GM18505 (cell line): ENCODE measurements around the gene SOX1.

Source experiments
- ATAC-seq: cut with Tn5 transposase; IDR thresholded peaks from one replicate; pipeline ENCODE4 v1.9.1; 2021; ENCODE audit not compliant: unreplicated experiment
- POLR2A ChIP-seq: IDR thresholded peaks from 4 replicates; pipeline ENCODE4 v1.6.1; 2011; ENCODE audit warnings: borderline replicate concordance; ENCODE audit not compliant: insufficient read depth, insufficient read length; ENCODE audit errors: extremely low read depth

The SOX1 gene

GRCh38 chr13:112055036-112055914, 11.7 kb upstream of the SOX1 start:
- TF ChIP-seq POLR2A: no peak
- no peak for ATAC-seq

GRCh38 chr13:112055915-112056269, 11.1 kb upstream of the SOX1 start:
- no peak for ATAC-seq
- no peak for TF ChIP-seq POLR2A

GRCh38 chr13:112056284-112056727, 10.6 kb upstream of the SOX1 start:
- TF ChIP-seq POLR2A: no peak
- ATAC-seq: no peak

- ATAC-seq: no peak
Measured at GRCh38 chr13:112056739-112057438, 10.1 kb upstream of the SOX1 start.

GRCh38 chr13:112057439-112057735, 9.6 kb upstream of the SOX1 start:
- no peak for ATAC-seq
- no peak for TF ChIP-seq POLR2A

More at GRCh38 chr13:112056739-112057438, 10.1 kb upstream of the SOX1 start:
- no peak for TF ChIP-seq POLR2A

GRCh38 chr13:112057736-112058518, 9.0 kb upstream of the SOX1 start:
- no peak for ATAC-seq
- no peak for TF ChIP-seq POLR2A

- ATAC-seq: no peak
- TF ChIP-seq POLR2A: no peak
Measured at GRCh38 chr13:112058519-112058873, 8.5 kb upstream of the SOX1 start.

GRCh38 chr13:112058941-112059340, 8.0 kb upstream of the SOX1 start:
- ATAC-seq: no peak
- no peak for TF ChIP-seq POLR2A

GRCh38 chr13:112059457-112060281, 7.3 kb upstream of the SOX1 start:
- ATAC-seq: no peak
- TF ChIP-seq POLR2A: no peak

GRCh38 chr13:112060282-112060830, 6.6 kb upstream of the SOX1 start:
- ATAC-seq: no peak
- no peak for TF ChIP-seq POLR2A

GRCh38 chr13:112060899-112061366, 6.0 kb upstream of the SOX1 start:
- no peak for TF ChIP-seq POLR2A
- ATAC-seq: no peak

- TF ChIP-seq POLR2A: no peak
- ATAC-seq: no peak
Measured at GRCh38 chr13:112061367-112062061, 5.4 kb upstream of the SOX1 start.
